ENCODE data around the gene STARD3NL. TPM values are rescaled to one million over a fixed set of nuclear protein-coding genes. Genes with fewer than 3 reads are reported as not detected.

STARD3NL gene
- total RNA-seq, 1 experiment from 2014 or later = 37.4 TPM

DNA sequence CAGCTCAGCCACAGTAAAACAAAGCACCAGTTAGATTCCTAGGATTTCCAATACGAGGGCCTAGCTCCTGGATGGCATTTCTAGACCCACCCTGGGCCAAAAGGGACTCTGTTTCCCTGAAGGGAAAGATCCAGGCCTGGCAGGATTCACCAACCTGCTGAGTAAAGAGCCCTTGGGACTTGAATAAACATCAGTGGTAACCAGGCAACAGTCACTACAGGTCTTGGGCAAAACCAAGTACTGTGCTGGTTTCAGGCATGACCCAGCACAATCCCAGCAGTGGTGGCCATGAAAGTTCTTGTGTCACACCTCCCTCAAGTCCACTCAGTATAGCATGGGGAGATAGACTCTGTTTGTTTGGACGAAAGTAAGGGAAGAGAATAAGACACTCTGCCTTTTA lies 31.0 kb upstream of the STARD3NL start:
- CTCF ChIA-PET = no interaction called here

DNA sequence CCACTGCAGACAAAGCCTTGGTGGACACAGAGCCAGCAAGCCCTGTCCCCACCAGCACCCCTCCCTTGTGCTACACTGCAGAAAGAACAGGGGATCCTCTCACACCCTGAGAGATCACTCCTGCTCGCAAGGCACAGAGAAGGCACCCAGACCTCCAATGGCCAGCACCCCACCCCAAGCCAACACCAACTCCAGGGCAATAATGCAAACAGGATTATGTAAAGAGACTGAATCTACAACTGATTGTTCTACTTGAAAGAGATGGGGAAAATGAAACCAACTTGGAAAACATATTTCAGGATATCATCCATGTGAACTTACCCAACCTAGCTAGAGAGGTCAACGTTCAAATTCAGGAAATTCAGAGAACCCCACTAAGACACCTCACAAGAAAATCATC lies 26.5 kb upstream of the STARD3NL start:
- TF ChIP-seq EZH2phosphoT487 (IDR thresholded peaks at IDR 0.05; ENCODE audit: borderline replicate concordance, low read length) = no peak
- no peak for TF ChIP-seq EZH2 (IDR thresholded peaks at IDR 0.05; ENCODE audit: low read length, unreplicated experiment)
- TF ChIP-seq, protein P1, sequence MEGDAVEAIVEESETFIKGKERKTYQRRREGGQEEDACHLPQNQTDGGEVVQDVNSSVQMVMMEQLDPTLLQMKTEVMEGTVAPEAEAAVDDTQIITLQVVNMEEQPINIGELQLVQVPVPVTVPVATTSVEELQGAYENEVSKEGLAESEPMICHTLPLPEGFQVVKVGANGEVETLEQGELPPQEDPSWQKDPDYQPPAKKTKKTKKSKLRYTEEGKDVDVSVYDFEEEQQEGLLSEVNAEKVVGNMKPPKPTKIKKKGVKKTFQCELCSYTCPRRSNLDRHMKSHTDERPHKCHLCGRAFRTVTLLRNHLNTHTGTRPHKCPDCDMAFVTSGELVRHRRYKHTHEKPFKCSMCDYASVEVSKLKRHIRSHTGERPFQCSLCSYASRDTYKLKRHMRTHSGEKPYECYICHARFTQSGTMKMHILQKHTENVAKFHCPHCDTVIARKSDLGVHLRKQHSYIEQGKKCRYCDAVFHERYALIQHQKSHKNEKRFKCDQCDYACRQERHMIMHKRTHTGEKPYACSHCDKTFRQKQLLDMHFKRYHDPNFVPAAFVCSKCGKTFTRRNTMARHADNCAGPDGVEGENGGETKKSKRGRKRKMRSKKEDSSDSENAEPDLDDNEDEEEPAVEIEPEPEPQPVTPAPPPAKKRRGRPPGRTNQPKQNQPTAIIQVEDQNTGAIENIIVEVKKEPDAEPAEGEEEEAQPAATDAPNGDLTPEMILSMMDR (conservative IDR thresholded peaks at IDR 0.05; ENCODE audit: low read depth, low read length) = no peak
- no TSS peak for BruUV-seq (replicated peaks)
- H3K4me2 ChIP-seq (ENCODE audit: low read length) = no peak overlapping the region
- no peaks in the 10 kb centered on the region for H3K9me2 ChIP-seq (replicated peaks; ENCODE audit: low read length)
- H3K27me3 ChIP-seq (ENCODE audit: low read length) = peaks cover 21% of the 10 kb centered on the region
- H3K36me3 ChIP-seq (ENCODE audit: low read depth, low read length) = no peaks in the 10 kb centered on the region
- H3K4me1 ChIP-seq (ENCODE audit: insufficient read depth, low read length) = no peaks in the 10 kb centered on the region
- no peaks in the 10 kb centered on the region for H3K79me2 ChIP-seq (ENCODE audit: low read length)
- intact Hi-C loops (cut with micrococcal nuclease) = no loop called here
- ChIA-PET CTCF (no interaction called here), POLR2A (ENCODE audit: unreplicated experiment) (no interaction called here)
- DNase-seq (no peak), ATAC-seq (no peak)
- H2AFZ ChIP-seq (ENCODE audit: low read length) = no peak overlapping the region
- H3F3A ChIP-seq (ENCODE audit: low read length, unreplicated experiment) = no peaks in the 10 kb centered on the region
- H3K9ac ChIP-seq (ENCODE audit: low read length) = no peak overlapping the region
- H3K4me3 ChIP-seq (ENCODE audit: low read length) = no peak overlapping the region
- no peak overlapping the region for H3K27ac ChIP-seq (ENCODE audit: low read length)
- no peaks in the 10 kb centered on the region for H3K9me3 ChIP-seq (ENCODE audit: low read length)
- no peaks in the 10 kb centered on the region for H4K20me1 ChIP-seq (ENCODE audit: low read length)

More for the DNA sequence above, 31.0 kb upstream of the STARD3NL start:
- no peak overlapping the region for H3K9ac ChIP-seq (ENCODE audit: low read length)
- intact Hi-C loops (cut with micrococcal nuclease) = no loop called here
- no peak overlapping the region for H3K27ac ChIP-seq (ENCODE audit: low read length)
- no peaks in the 10 kb centered on the region for H3K4me1 ChIP-seq (ENCODE audit: insufficient read depth, low read length)
- DNase-seq (no peak), ATAC-seq (no peak)
- no peaks in the 10 kb centered on the region for H3F3A ChIP-seq (ENCODE audit: low read length, unreplicated experiment)
- no peaks in the 10 kb centered on the region for H3K36me3 ChIP-seq (ENCODE audit: low read depth, low read length)
- H3K4me2 ChIP-seq (ENCODE audit: low read length) = no peak overlapping the region
- no peak overlapping the region for H2AFZ ChIP-seq (ENCODE audit: low read length)
- BruUV-seq (replicated peaks) = no TSS peak
- H3K9me2 ChIP-seq (replicated peaks; ENCODE audit: low read length) = no peaks in the 10 kb centered on the region
- POLR2A ChIA-PET (ENCODE audit: unreplicated experiment) = no interaction called here
- TF ChIP-seq, protein P1 (conservative IDR thresholded peaks at IDR 0.05; ENCODE audit: low read depth, low read length) = no peak
- TF ChIP-seq EZH2 (IDR thresholded peaks at IDR 0.05; ENCODE audit: low read length, unreplicated experiment) (no peak), EZH2phosphoT487 (IDR thresholded peaks at IDR 0.05; ENCODE audit: borderline replicate concordance, low read length) (no peak)
- H3K9me3 ChIP-seq (ENCODE audit: low read length) = no peaks in the 10 kb centered on the region
- peaks cover 10% of the 10 kb centered on the region; the same call in 1 of the 2 replicates for H3K27me3 ChIP-seq (ENCODE audit: low read length)
- H4K20me1 ChIP-seq (ENCODE audit: low read length) = no peaks in the 10 kb centered on the region
- H3K4me3 ChIP-seq (ENCODE audit: low read length) = no peak overlapping the region
- H3K79me2 ChIP-seq (ENCODE audit: low read length) = no peaks in the 10 kb centered on the region

DNA sequence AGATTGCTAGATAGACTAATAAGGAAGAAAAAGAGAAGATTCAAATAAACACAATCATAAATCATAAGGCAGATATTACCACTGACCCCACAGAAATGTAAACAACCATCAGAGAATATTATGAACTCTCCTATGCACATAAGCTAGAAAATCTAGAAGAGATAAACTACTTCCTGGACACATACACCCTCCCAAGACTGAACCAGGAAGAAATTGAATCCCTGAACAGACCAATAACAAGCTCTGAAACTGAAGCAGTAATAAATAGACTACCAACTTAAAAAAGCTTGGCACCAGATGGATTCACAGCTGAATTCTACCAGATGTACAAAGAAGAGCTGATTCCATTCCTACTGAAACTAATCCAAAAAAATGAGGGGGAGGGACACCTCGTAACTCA lies 24.5 kb upstream of the STARD3NL start:
- intact Hi-C loops (cut with micrococcal nuclease) = no loop called here
- ChIA-PET CTCF (no interaction called here), POLR2A (ENCODE audit: unreplicated experiment) (no interaction called here)
- H3F3A ChIP-seq (ENCODE audit: low read length, unreplicated experiment) = no peaks in the 10 kb centered on the region
- H3K27ac ChIP-seq (ENCODE audit: low read length) = no peak overlapping the region
- H2AFZ ChIP-seq (ENCODE audit: low read length) = no peak overlapping the region
- H3K36me3 ChIP-seq (ENCODE audit: low read depth, low read length) = no peaks in the 10 kb centered on the region
- H3K27me3 ChIP-seq (ENCODE audit: low read length) = peaks cover 24% of the 10 kb centered on the region
- H3K4me3 ChIP-seq (ENCODE audit: low read length) = no peak overlapping the region
- no peaks in the 10 kb centered on the region for H3K9me3 ChIP-seq (ENCODE audit: low read length)
- no peaks in the 10 kb centered on the region for H4K20me1 ChIP-seq (ENCODE audit: low read length)
- H3K9ac ChIP-seq (ENCODE audit: low read length) = no peak overlapping the region
- TF ChIP-seq, protein P1 (conservative IDR thresholded peaks at IDR 0.05; ENCODE audit: low read depth, low read length) = no peak
- TF ChIP-seq EZH2phosphoT487 (IDR thresholded peaks at IDR 0.05; ENCODE audit: borderline replicate concordance, low read length) (no peak), EZH2 (IDR thresholded peaks at IDR 0.05; ENCODE audit: low read length, unreplicated experiment) (no peak)
- BruUV-seq (replicated peaks) = no TSS peak
- H3K4me1 ChIP-seq (ENCODE audit: insufficient read depth, low read length) = no peaks in the 10 kb centered on the region
- no peak overlapping the region for H3K4me2 ChIP-seq (ENCODE audit: low read length)
- DNase-seq (no peak), ATAC-seq (no peak)
- H3K9me2 ChIP-seq (replicated peaks; ENCODE audit: low read length) = no peaks in the 10 kb centered on the region
- H3K79me2 ChIP-seq (ENCODE audit: low read length) = no peaks in the 10 kb centered on the region
